ENCODE results near the gene RASA3. TPM values are rescaled to one million over a fixed set of nuclear protein-coding genes. Genes with fewer than 3 reads are reported as not detected.
A peak's percentile ranks its signal among the peaks of the same experiment; 100 is the strongest.

RASA3 gene
- total RNA-seq, 1 experiment from 2014 or later, result 9.1 TPM

DNA sequence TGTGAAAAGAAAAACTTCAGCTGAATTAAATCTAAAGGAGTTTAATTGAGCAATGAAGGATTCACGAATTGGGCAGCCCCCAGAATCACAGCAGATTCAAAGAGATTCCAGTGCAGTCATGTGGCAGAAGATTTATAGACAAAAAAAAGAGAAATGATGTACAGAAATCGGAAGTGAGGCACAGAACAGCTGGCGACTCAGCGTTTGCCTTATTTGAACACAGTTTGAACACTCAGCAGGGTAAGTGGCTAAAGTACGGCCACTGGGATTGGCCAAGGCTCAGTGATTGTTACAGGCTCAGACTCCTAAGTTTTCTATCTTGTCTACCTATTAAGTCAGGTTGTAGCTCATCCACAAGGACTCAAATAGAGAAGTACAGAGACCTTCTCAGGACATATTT is 35.0 kb upstream of the RASA3 start:
- TF ChIP-seq EZH2phosphoT487 (IDR thresholded peaks at IDR 0.05; ENCODE audit: borderline replicate concordance, low read length) (no peak), EZH2 (IDR thresholded peaks at IDR 0.05; ENCODE audit: low read length, unreplicated experiment) (no peak)
- TF ChIP-seq, protein P1, sequence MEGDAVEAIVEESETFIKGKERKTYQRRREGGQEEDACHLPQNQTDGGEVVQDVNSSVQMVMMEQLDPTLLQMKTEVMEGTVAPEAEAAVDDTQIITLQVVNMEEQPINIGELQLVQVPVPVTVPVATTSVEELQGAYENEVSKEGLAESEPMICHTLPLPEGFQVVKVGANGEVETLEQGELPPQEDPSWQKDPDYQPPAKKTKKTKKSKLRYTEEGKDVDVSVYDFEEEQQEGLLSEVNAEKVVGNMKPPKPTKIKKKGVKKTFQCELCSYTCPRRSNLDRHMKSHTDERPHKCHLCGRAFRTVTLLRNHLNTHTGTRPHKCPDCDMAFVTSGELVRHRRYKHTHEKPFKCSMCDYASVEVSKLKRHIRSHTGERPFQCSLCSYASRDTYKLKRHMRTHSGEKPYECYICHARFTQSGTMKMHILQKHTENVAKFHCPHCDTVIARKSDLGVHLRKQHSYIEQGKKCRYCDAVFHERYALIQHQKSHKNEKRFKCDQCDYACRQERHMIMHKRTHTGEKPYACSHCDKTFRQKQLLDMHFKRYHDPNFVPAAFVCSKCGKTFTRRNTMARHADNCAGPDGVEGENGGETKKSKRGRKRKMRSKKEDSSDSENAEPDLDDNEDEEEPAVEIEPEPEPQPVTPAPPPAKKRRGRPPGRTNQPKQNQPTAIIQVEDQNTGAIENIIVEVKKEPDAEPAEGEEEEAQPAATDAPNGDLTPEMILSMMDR (conservative IDR thresholded peaks at IDR 0.05; ENCODE audit: low read depth, low read length), result no peak

DNA sequence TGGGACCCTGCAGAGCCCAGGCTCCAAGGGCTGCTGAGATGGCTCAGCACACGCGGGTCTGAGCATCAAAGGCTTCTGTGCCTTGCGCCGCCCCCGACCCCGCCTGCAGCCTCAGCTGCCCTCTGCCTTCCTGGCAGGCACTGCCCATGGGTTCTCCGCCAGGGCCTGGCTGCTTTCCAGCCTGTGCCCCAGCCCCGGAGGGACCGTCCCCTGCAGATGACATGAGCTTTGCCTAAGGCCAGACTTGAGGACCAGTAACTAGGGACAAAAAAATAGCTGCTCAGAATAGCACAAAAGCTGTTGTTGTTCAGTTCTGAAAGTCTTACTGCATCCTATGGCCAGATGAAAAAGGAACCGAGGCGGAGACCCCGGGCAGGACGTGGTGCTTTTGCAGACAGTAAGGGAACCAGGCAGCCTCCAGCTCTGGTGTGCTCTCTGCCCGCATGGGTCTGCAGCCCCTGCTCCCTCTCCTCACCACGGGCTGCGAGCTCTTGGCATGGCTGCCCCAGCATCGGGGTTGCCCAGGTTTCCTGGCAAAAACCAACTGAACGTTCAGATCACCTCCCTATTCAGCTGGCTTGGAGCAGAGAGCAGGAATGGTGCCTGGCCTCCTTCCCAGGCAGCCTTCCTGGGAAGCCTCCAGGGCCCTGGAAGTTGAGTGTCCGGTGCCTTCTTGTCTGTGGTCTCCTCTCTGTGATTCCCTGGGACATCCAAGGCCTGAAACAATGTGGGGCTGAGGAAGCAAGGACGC is 34.1 kb upstream of the RASA3 start:
- Histone ChIP-seq H3K9me2 (replicated peaks; ENCODE audit: low read length) (no peaks in the 10 kb centered on the region), H3K9ac (ENCODE audit: low read length) (no peak overlapping the region), H2AFZ (ENCODE audit: low read length) (no peak overlapping the region), H3K36me3 (ENCODE audit: low read depth, low read length) (no peaks in the 10 kb centered on the region), H3K4me3 (ENCODE audit: low read length) (no peak overlapping the region), H3K79me2 (ENCODE audit: low read length) (no peaks in the 10 kb centered on the region), H3K27ac (ENCODE audit: low read length) (no peak overlapping the region), H3F3A (ENCODE audit: low read length, unreplicated experiment) (no peaks in the 10 kb centered on the region), H3K27me3 (ENCODE audit: low read length) (no peaks in the 10 kb centered on the region), H3K4me1 (ENCODE audit: insufficient read depth, low read length) (peaks cover 10% of the 10 kb centered on the region), H3K9me3 (ENCODE audit: low read length) (no peaks in the 10 kb centered on the region), H3K4me2 (ENCODE audit: low read length) (no peak overlapping the region), H4K20me1 (ENCODE audit: low read length) (no peaks in the 10 kb centered on the region)
- BruUV-seq (replicated peaks), result no TSS peak
- CTCF ChIA-PET, result no interaction called here
- no peak for DNase-seq
- POLR2A ChIA-PET (ENCODE audit: unreplicated experiment), result no interaction called here
- no peak for ATAC-seq
- TF ChIP-seq EZH2phosphoT487 (IDR thresholded peaks at IDR 0.05; ENCODE audit: borderline replicate concordance, low read length) (no peak), EZH2 (IDR thresholded peaks at IDR 0.05; ENCODE audit: low read length, unreplicated experiment) (no peak)
- TF ChIP-seq, protein P1 (conservative IDR thresholded peaks at IDR 0.05; ENCODE audit: low read depth, low read length), result no peak
- intact Hi-C loops (cut with micrococcal nuclease), result no loop called here

More for the DNA sequence above, 35.0 kb upstream of the RASA3 start:
- Histone ChIP-seq H3K79me2 (ENCODE audit: low read length) (no peaks in the 10 kb centered on the region), H3K36me3 (ENCODE audit: low read depth, low read length) (no peaks in the 10 kb centered on the region), H2AFZ (ENCODE audit: low read length) (0 out of 2 replicates have a peak overlapping the region, but pooled peaks have one; percentile 26), H3K27ac (ENCODE audit: low read length) (no peak overlapping the region), H3K27me3 (ENCODE audit: low read length) (no peaks in the 10 kb centered on the region), H3K9me3 (ENCODE audit: low read length) (no peaks in the 10 kb centered on the region), H3K9me2 (replicated peaks; ENCODE audit: low read length) (no peaks in the 10 kb centered on the region), H3K4me2 (ENCODE audit: low read length) (no peak overlapping the region), H3K4me3 (ENCODE audit: low read length) (no peak overlapping the region), H4K20me1 (ENCODE audit: low read length) (no peaks in the 10 kb centered on the region), H3F3A (ENCODE audit: low read length, unreplicated experiment) (no peaks in the 10 kb centered on the region), H3K9ac (ENCODE audit: low read length) (no peak overlapping the region), H3K4me1 (ENCODE audit: insufficient read depth, low read length) (peaks cover 3% of the 10 kb centered on the region)
- CTCF ChIA-PET, result no interaction called here
- ATAC-seq (peak; percentile 46; the same call in 1 of the 2 replicates), DNase-seq (peak; percentile 7)
- intact Hi-C loops (cut with micrococcal nuclease), result no loop called here
- BruUV-seq (replicated peaks), result no TSS peak
- POLR2A ChIA-PET (ENCODE audit: unreplicated experiment), result no interaction called here
